Motor neuron (in vitro differentiated cells): ENCODE results near the gene SV2A. TPM values are rescaled to one million over a fixed set of nuclear protein-coding genes. Genes with fewer than 3 reads are reported as not detected.

Experiments used
- total RNA-seq, 8 experiments: library from RNA; unstranded; fragments of 300-600 nt; gene quantifications; 2 replicates each; pipeline versions ENCODE4 v1.2.3 to v1.2.4, GENCODE V29; 2022

The SV2A gene
- total RNA-seq, 8 experiments from 2014 or later, result 0.31 to 109 (median 59.7) TPM

Other genes starting within 250 kb of the SV2A start
- 1 to 10 TPM in 4 of 8 experiments, under 1 TPM in 3, not detected in 1; 0.63 to 5.9 (median 1.4) TPM for gene FCGR1A, start 135.2 kb downstream of the SV2A start, total RNA-seq
- gene BOLA1, start 18.3 kb downstream of the SV2A start, total RNA-seq, result 10 to 100 TPM in 7 of 8 experiments, 1 to 10 TPM in 1; 9.4 to 20.8 (median 13.9) TPM
- 10 to 100 TPM; 17.0 to 47.8 (median 28.1) TPM for gene SF3B4, start 10.0 kb upstream of the SV2A start, total RNA-seq
- 1 to 10 TPM; 1.0 to 7.4 (median 4.5) TPM for gene MTMR11, start 19.0 kb upstream of the SV2A start, total RNA-seq
- 10 to 100 TPM in 6 of 8 experiments, 1 to 10 TPM in 2; 9.5 to 17.7 (median 11.9) TPM for gene OTUD7B, start 92.9 kb upstream of the SV2A start, total RNA-seq
- 100 to 1,000 TPM in 2 of 8 experiments, 10 to 100 TPM in 6; 37.4 to 109 (median 75.6) TPM for gene VPS45, start 149.9 kb upstream of the SV2A start, total RNA-seq
- gene PLEKHO1, start 232.1 kb upstream of the SV2A start, total RNA-seq, result 100 to 1,000 TPM in 1 of 8 experiments, 10 to 100 TPM in 7; 28.1 to 143 (median 48.9) TPM